ENCODE data around the gene ASL.

DNA sequence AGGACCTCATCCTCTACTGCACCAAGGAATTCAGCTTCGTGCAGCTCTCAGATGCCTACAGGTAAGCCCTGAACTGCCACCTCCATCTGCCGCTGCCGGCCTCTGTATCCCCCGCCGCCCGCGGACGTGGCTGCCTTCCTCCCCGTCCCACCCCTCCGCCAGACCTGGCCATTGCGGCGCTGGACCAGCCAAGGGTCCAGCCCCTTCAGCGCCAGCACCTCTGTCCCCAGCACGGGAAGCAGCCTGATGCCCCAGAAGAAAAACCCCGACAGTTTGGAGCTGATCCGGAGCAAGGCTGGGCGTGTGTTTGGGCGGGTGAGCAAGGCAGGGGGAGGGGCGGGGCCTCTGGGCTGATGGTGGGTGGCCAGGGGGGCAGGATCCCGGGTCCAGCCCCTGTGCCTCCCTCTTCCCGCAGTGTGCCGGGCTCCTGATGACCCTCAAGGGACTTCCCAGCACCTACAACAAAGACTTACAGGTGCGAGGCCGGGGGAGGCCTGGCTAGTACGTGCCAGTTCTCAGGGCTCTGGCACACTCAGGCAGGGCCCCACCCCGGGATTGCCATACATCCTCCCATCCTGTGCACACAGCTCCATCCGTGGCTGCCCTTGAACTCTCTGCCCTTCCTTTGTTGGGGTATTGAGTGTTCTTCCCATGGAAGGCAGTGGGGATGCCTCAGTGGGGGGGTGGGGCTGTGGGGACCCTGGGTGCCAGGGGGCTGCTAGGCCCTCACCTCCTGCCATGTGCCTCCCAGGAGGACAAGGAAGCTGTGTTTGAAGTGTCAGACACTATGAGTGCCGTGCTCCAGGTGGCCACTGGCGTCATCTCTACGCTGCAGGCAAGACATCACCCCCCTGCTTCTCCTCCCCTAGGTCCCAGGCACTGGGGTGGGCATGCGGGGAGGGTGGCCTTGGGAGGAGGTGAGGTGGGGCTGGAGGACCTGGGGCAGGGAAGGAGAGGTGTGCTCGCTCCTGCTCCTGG is 13.5 kb downstream of the ASL start:
- no peak for TF ChIP-seq POLR2AphosphoS5 (IDR thresholded peaks at IDR 0.05; ENCODE audit: low read depth, low read length)
- no peak for TF ChIP-seq SPI1 (IDR thresholded peaks at IDR 0.05; ENCODE audit: low read depth, low read length)
- TF ChIP-seq POLR2A (IDR thresholded peaks at IDR 0.05; ENCODE audit: low read depth, low read length) = no peak

All from GM12891 (cell line).